Measurements from ENCODE around the gene THSD7B. TPM values are rescaled to one million over a fixed set of nuclear protein-coding genes. Genes with fewer than 3 reads are reported as not detected.

The THSD7B gene
- total and polyA plus RNA-seq, 8 donors, result 0.13 to 4.5 (median 2.7) TPM

DNA sequence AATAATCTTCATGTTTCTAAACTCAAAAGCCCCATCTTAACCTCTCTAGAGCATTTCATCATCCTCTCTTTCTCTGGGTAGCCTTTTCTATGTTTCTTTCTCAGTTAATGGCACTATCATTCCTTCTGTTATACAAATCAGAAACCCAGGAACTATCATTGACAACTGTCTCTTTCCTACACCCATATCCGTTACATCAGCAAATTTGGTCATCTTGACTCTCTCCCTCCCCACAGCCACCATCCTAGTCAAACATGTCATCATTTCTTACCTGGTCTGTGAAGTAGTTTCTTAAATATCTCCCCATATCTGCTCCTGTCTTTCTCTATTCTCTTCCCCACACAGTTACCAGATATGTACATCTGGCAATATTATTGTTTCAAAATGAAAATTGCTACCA is 62.8 kb downstream of the THSD7B start:
- Histone ChIP-seq H3K36me3 (no peaks in the 10 kb centered on the region), H3K27me3 (no peaks in the 10 kb centered on the region), H3K4me3 (no peak overlapping the region), H3K4me1 (no peaks in the 10 kb centered on the region), H3K27ac (no peak overlapping the region), H3K9me3 (no peaks in the 10 kb centered on the region)
- DNase-seq, result no peak
- ATAC-seq, result no peak
- TF ChIP-seq, protein P1, sequence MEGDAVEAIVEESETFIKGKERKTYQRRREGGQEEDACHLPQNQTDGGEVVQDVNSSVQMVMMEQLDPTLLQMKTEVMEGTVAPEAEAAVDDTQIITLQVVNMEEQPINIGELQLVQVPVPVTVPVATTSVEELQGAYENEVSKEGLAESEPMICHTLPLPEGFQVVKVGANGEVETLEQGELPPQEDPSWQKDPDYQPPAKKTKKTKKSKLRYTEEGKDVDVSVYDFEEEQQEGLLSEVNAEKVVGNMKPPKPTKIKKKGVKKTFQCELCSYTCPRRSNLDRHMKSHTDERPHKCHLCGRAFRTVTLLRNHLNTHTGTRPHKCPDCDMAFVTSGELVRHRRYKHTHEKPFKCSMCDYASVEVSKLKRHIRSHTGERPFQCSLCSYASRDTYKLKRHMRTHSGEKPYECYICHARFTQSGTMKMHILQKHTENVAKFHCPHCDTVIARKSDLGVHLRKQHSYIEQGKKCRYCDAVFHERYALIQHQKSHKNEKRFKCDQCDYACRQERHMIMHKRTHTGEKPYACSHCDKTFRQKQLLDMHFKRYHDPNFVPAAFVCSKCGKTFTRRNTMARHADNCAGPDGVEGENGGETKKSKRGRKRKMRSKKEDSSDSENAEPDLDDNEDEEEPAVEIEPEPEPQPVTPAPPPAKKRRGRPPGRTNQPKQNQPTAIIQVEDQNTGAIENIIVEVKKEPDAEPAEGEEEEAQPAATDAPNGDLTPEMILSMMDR (IDR thresholded peaks at IDR 0.05), result no peak
- intact Hi-C loops (cut with DNase I), result no loop called here

DNA sequence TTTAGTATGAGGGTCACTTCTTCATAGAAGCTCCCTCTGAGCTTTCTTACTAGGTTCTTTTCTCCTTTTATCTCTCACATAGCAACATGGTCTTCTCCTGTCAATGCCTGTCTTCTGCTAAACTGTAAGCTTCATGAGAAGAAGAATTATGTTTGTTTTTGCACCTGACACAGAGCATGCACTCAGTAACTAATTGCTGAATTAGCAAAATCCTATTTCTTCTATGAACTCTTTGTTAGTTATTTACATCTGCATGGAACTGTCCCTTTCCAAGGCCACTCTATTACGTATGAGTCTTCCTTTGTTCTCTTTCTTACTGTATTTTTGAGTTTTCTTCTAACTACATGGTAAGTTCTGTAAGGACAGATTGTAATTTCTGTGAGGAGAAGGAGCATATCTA is 63.4 kb downstream of the THSD7B start:
- H3K4me3 ChIP-seq, result no peak overlapping the region
- DNase-seq (no peak), ATAC-seq (no peak)
- no peak overlapping the region for H3K27ac ChIP-seq
- TF ChIP-seq, protein P1 (IDR thresholded peaks at IDR 0.05), result no peak
- intact Hi-C loops (cut with DNase I), result no loop called here
- no peaks in the 10 kb centered on the region for H3K9me3 ChIP-seq
- H3K27me3 ChIP-seq, result no peaks in the 10 kb centered on the region
- no peaks in the 10 kb centered on the region for H3K36me3 ChIP-seq
- no peaks in the 10 kb centered on the region for H3K4me1 ChIP-seq

DNA sequence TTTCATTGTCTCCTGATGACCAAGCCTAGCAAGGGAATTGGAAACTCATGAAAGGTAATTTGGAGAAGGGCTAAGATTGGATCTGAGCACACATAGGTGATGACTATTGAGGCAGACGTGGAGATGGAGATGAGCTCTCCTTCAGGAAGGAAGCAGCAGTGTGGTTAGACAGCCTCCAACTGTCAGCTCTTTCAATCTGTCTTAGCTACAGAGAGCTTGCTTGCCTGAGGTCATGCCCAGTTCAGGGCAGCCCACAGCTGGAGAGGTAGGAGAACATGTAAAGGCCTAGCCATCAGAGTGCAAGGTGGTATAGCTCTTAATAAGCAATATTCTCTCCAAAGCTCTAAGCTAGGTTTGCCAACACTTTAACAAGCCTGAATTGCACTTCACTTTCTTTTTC is 79.2 kb downstream of the THSD7B start:
- H3K4me3 ChIP-seq, result no peak overlapping the region
- ATAC-seq, result no peak
- TF ChIP-seq, protein P1 (IDR thresholded peaks at IDR 0.05), result no peak

DNA sequence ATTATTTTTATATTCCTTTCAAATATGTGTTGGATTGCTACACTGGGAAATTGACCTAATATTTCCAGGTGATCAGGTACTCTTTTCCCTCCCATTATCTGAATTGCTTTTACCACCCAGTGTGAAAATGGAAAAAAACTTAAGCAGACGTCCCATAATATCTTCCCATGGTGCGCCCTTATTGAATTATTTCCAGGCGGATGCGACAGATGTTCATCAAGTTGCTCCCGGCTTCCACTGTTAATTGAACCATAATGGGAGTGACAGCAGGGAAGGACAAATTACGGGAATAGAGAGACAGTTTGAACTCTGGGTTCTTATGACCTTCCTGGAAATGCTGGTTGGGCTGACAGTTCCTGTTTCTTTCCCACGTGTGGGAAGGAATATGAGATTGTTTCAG is 93.3 kb downstream of the THSD7B start:
- Histone ChIP-seq H3K27me3 (no peaks in the 10 kb centered on the region), H3K27ac (no peak overlapping the region), H3K4me1 (no peaks in the 10 kb centered on the region), H3K9me3 (no peaks in the 10 kb centered on the region), H3K4me3 (no peak overlapping the region), H3K36me3 (no peaks in the 10 kb centered on the region)
- DNase-seq (no peak), ATAC-seq (no peak)
- intact Hi-C loops (cut with DNase I), result no loop called here
- TF ChIP-seq, protein P1 (IDR thresholded peaks at IDR 0.05), result no peak

More for the DNA sequence above, 79.2 kb downstream of the THSD7B start:
- Histone ChIP-seq H3K4me1 (no peaks in the 10 kb centered on the region), H3K27ac (no peak overlapping the region), H3K27me3 (no peaks in the 10 kb centered on the region), H3K36me3 (no peaks in the 10 kb centered on the region), H3K9me3 (no peaks in the 10 kb centered on the region)
- DNase-seq, result no peak
- intact Hi-C loops (cut with DNase I), result no loop called here

DNA sequence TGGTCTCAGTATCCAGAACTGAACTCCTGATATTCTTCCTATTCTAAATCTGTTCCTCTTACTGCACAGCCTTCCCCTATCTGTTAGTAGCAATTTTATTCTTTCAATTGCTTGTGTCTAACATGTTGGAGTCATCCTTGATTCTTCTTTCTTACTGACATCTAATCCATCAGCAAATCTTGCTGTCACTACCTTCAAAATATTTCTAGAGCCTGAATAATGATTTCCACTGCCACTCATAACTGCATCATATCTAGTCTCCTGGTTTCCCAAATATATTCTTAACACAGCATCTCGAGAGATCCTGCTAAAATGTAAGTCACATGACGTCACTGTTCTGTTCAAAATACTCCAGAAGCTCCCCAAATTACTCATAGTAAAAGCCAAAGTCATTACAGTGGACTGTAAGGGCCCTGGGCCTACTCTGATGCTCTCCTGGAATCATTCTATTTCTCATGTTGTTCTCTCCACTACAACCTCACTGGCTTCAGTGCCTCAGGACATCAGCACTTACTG is 95.2 kb downstream of the THSD7B start:
- no peak for DNase-seq
- no peak overlapping the region for H3K4me3 ChIP-seq
- no peaks in the 10 kb centered on the region for H3K27me3 ChIP-seq
- H3K27ac ChIP-seq, result no peak overlapping the region
- no peak for ATAC-seq
- no peaks in the 10 kb centered on the region for H3K9me3 ChIP-seq
- no peaks in the 10 kb centered on the region for H3K36me3 ChIP-seq
- TF ChIP-seq, protein P1 (IDR thresholded peaks at IDR 0.05), result no peak
- no peaks in the 10 kb centered on the region for H3K4me1 ChIP-seq
- intact Hi-C loops (cut with DNase I), result no loop called here
